SKM-1 (cell line): ENCODE results near the gene ANKRD29.
"Not testable (repeated sequence)": the region's sequence is repeated elsewhere in the genome, so short reads cannot be mapped to it uniquely, and the experiment has no call there.

Source experiments
- DNase-seq: peaks from one replicate; lab custom pipeline; 2025; ENCODE audit not compliant: unreplicated experiment; lab: John Stamatoyannopoulos, UW

Gene ANKRD29

DNA sequence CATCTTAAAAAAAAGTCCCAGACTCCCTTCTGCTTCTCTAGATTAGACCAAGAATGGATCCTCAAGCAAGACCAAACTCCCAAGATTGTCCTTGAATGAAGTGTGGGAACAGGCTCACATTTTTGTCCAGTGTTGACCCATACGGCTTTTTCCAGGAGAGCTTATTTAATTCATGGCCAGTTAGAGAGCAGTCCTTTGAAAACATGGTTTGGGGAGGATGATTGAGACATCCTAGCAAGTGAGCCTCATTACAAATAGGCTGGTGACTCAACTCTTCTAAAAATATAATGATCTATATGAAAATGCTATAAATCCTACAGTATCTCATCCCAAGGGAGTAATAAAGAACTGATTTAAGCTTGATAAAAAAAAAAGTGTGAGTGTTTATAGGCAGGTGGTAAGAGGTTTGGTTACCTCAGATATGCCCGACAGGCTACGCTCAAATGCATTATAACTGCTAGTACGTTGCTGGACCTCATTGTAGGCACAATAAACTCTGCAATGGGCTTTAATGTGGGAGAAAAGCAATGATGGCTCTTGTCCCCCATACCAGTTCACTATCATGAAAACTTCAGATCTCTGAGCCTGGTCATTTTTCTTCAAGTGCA is 17.0 kb downstream of the ANKRD29 start:
- DNase-seq: no peak

DNA sequence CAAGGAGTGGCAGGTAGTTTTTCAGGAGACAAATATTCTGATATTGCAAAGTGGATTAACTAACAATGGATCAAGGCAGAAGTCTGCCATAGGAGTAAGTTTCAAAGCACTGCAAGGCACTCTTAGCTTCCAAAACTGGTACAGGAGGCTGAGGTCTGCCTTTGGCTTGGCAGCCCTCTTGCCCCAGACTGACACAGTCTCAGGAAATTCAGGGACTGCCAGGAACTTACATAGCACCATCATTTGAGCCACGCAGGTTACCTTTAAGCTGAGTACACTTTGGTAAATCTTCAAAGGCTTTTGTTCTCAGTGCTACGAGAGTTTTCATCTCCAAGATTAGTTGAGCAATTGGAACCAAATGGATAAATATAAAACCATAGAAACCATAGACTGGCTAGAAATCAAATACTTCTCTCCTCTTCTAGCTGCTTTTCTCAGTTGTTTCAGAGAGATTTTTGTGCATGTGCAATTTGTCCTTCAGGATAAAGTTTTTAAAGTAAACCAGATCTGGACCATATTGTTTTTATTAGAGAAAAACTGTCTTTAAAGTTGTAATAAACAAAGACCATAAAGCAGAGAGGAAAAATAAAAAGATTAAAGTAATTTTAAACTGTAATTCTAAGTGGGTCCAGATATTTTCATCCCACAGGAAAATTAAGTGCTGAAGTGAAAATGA is 18.8 kb downstream of the ANKRD29 start:
- DNase-seq: no peak

DNA sequence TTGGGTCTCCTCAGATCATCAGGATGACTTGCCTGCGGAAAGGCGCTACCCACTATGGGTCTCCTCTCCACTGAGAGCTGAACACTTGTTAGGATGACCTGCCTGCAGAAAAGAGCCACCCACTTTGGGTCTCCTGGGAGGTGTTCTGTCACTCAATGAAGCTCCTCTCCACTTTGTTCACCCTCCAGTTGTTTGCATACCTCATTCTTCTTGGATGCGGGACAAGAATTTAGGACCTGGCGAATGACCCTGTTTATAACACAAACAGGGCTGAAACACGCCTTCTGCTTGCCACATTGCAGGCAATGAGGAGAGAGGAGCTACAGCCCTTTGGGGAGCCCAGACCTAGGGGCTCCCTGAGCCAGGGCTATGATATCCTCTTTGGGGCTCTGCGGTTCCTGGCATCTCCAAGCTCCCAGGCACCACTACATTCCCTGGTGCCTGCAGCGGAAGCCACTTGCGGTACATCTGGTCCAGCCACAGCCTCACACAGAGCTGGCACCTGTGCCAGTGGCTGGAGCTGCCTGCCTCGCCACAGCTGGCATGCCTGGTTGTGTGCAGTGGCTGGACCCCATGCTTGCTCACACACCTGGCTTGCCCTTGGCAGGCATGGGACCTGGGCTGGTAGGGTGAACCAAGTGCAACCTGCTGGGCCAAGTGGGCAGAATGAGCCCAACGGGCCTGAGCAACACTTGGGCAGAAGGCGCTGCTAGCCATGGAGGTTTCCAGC is 20.6 kb downstream of the ANKRD29 start:
- no peak for DNase-seq

DNA sequence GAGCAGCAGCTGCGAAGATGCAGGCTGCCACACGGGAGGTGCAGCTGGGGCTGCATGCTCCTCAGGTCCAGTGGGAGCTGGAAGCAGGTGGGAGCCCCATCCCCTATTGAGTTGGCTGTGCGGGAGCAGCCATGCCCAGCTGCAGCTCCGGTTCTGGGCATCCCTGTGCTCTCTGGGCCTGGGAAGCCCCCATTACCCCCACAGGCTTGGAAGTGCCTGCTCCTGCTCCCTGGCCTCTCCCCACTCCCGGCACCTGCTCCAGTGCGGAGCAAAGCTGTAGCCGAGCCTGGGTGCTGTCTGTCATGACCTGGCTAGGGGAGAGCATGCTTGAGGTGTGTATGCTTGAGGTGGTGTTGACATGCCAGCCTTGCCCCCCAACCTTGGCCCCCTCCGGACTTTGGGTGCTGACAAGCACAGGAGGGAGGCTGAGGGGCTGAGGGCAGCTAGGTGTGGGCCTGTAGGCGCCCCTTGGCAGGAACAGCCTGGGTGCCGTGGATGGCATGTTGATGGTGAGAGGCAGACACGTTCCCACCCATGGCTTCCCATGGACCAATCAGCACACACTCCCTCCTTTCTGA is 21.5 kb downstream of the ANKRD29 start:
- no peak for DNase-seq

DNA sequence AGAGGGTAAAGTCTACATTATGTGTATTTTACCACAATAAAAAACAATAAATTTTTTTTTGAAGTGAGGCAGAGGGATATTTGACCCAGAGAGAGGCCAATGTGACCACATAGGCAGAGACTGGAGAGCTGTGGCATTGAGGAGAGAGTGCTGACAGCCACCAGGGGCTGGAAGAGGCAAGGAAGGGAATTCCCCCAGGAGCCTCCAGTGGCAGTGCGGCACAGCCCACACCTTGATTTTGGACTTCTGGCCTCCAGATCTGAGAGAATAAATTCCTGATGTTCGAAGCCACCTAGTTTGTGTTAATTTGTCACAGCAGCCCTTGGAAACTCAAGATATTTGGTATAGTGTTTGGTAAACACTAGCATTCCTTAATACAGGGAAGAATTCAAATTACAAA is 22.7 kb downstream of the ANKRD29 start:
- no peak for DNase-seq

DNA sequence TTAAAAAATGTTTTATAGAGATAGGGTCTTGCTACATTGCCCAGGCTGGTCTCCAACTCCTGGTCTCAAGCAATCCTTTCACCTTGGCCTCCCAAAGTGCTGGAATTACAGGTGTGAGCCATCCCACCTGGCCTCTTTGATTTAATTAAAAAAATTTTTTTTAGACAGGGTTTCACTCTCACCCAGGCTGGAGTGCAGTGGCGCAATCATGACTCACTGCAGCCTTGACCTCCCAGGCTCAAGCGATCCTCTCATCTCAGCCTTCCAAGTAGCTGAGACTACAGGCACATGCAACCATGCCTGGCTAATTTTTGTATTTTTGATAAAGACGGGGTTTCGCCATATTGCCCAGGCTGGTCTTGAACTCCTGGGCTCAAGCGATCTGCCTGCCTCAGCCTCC is 26.3 kb downstream of the ANKRD29 start:
- not testable (repeated sequence) for DNase-seq

DNA sequence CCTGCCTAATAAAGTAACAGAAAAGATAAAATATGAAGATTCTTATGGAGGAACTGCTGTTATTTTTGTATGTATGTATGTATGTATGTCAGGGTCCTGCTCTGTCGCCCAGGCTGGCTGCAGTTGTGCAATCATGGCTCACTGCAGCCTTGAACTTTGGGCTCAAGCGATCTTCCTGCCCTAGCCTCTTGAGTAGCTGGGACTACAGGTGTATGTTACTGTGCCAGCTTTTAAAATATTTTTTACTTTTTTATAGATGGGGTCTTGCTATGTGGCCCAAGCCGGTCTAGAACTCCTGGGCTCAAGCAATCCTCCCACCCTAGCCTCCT is 26.7 kb downstream of the ANKRD29 start:
- DNase-seq: no peak

DNA sequence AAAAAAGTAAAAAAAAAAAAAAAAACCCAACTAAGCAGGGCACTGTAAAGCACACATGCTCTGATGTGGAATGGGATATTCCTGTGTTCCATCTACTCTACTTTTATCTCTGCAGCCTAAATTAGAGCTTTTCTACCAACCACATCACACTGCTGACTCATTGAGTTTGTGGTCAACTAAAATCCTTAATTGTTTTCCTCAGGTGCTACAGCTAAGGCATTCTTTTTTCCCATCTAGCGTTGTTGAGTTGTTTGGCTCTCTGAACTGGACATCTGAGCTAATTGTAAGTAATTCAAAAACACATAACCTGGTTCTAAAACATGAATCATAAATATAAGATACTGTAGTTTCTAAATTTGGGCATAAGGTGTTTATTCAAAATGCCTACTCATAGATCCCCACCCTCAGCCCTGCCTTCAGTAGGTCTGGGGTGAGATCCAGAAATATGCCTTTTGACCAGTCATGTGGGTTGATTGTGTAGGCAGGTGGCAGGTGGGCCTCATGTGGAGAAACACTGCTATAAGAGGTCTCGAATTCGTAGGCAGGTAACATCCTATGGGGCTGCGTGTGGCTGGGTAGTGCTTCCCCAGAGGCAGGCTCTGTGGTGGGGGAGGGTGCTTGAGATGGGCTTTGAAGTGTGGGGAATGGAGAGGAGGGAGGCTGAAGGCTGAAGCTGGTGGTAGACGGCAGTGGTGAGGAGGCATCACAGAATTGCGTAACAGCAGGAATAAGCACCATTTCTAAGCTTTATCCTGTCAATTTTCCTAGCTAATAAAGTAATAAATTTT is 27.2 kb downstream of the ANKRD29 start:
- DNase-seq: no peak

DNA sequence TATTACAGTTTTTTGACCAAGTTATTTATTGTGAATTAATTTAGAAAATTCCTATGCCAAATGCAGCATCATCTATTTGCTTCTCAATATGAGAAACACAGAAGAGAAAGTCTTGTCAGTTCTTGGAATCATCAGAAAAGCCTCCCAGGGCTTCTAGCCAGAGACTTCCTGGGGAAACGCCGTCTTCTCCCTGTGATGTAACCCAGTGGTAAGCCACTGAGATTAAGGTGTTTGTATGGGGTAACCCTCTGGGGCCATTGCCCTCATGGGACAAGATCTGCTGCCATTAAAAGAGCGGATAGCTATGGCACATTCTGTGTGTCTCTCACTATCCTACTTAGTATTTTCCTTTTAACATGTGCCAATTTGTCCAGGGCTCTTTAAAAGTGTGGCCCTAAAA is 28.0 kb downstream of the ANKRD29 start:
- DNase-seq: peak; percentile 31

DNA sequence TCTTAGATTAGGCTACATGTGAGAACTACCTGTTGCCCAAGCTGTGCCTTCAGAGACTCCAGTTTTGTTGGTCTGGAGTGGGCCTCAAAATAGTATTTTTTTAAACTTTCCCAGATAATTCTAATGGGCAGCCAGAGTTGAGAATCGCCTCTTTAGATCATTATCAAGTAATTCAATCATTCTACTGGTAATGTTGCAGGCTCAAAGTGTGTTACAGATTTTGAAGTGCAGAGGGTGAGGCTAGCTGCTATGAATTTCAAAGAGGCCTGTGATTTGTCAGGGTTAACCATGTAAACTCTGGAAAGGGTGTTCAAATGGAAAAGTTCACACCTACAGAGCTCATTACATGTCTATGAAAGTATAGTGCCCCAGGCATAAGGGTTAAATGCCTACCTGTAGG is 30.1 kb downstream of the ANKRD29 start:
- no peak for DNase-seq

DNA sequence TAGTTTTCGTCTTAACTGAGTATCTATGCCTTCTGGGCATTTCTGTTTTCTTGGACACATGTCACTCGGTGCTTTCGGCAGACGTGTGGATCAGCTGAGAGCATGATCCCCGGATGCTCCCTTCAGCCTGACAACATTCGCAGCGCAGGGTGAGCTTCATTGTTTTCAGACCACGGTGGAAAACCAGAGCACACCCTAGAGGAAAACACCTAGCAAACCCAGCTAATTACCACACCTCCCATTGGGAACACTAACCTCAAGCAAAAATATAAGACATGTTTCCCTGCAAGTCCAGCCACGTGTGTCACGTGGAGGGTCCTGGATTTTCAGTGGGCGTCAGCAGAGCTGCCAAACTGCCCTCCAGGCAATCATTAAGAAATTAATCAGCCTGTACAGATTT is 31.0 kb downstream of the ANKRD29 start:
- DNase-seq: no peak

DNA sequence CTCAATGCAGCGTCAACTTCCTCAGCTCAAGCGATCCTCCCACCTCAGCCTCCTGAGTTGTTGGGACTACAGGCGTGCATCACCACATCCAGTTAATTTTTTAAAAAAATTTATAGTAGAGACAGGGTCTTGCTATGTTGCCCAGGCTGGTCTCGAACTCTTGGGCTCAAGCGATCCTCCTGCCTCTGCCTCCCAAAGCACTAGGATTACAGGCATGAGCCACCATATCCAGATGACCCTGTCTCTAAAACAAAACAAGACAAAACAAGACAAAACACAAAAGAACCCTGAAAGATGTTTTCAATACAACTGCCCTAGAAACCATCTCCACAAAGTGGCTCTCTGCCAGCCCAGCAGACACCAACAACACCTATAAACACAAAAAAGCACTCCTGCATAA is 31.4 kb downstream of the ANKRD29 start:
- DNase-seq: no peak

DNA sequence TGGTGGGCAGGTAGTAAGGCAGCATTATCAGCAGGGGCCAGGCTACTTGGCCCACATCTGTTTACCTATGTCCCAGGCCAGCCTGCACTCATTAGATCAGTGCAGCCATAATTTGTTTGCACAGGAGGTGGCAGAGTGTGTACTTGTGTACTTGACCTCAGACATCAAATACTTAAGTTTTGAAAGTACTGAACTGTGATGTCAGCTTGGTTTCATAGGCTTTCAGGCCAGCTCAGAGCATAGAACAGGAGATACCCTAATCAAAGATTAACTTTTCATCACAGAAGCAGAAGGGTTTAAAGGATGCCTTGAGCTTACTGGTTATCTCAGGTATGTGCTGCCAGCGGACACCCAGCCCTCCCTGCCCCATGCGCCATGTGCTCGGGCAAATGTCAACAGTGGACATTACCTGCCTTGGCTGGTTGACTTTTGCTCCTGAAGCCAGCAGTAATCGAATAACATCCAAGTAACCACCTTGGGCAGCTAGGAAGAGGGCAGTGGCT is 33.2 kb downstream of the ANKRD29 start:
- DNase-seq: no peak

DNA sequence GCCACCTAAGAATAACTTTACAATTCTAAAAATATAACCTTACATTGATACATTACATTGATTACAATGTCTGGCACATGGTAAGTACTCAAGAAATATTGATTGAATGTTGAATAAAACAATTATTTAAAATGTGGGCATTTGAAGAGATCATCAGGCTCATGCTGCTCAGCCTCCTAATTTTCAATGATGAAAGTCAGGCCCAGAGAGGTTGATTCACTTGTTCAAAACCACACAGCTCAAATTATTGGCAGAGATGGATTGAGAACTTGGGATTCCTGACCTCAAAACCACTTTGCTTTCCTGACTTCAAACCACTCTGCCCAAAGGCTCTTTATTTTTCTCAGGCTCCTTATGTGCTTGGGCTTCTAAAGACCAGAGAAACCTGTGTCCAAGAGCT is 34.7 kb downstream of the ANKRD29 start:
- no peak for DNase-seq

DNA sequence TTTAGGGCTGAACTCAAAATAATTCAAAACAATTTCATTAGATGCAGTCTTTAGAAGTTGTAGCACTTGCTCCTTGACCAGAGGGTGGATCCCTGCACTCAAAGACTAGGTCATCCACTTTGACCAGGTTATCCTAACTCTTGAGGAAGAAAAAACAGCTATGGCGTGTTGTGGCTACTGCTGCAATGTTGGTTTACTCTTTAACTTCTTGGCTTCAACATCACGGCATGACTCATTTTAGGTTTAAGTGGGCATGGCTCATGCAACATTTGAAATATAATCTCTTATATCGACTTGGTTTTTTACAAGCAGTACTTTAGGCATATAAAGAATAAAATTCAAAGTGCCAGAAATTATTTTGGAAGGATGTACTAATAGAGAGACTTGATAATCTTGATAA is 35.4 kb downstream of the ANKRD29 start:
- no peak for DNase-seq

DNA sequence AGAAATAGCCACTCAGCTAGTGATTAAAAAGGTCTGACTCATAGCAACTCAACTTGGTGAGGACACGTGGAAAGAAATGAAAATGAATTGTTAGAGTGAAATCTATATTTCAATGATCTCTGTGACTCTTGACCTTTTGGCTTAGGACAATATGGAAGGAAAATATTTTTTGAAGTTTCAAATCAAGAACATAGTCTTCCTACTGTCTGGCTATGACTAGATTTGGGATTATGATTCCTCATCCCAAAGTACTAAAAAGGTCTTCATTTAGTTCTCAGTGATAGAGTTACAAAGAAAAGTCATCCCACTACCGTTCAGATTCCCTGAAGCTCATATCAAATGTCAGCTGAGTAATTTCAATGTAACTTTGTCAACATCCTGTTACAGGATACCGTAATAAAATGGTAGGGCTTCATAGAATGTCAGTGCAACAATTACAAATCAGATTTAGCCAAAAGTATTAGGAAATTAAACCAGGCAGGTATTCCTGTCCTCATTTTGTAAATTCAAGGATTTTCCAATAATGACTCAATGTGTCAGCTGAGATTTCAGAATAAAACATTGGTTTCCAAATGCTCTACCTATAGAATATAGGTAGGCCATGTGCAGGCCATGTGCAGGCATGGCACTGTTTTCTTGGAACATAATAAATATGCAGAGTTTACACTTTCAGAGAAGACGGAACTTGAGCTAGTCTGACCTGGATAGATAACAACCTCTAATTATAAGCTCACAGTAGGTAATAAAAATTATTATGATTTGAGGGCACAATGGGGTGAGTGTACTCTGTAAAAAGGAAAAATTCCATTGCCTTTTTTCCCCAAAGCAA is 36.0 kb downstream of the ANKRD29 start:
- no peak for DNase-seq

DNA sequence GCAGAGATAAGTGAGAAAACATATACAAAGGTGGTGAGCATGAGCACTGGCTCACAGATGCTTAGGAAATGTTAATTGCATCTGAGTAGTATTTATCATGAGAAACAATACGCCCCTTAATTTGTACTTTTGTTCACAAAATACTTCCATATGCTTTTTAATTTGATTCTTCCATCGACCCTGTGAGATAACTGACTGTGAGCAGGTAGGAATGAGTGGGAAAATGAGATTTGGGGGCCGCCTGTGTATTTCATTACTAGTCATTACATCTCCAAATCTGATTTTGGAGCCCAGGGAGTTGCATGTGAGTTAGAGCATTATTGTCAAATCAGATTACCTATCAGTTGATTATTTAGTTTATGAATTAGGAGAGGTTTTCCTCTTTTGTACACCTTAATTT is 39.7 kb downstream of the ANKRD29 start:
- DNase-seq: no peak

DNA sequence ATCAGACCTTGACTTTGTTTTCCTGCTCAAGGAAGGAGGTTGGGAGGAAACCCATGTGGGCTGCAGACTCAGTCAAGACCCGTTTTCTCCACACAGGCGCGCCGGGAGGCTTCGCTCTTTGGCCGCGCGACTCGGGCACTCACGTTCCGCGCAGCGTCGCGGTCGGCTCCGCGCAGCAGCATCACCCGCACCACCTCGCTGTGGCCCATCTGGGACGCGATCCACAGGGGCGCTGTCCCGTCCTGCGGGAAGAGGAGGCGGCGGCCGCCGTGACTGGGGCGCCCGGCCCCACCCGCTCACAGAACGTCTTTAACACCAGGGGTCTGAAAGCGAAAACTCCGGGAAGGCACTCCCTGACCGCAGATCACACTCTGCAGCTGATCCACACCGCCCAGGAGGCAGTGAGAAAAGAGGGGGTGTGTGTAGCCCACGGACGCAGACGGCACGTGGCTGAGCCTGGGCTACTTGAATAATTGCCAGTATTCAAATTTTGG is 43.3 kb downstream of the ANKRD29 start:
- no peak for DNase-seq

DNA sequence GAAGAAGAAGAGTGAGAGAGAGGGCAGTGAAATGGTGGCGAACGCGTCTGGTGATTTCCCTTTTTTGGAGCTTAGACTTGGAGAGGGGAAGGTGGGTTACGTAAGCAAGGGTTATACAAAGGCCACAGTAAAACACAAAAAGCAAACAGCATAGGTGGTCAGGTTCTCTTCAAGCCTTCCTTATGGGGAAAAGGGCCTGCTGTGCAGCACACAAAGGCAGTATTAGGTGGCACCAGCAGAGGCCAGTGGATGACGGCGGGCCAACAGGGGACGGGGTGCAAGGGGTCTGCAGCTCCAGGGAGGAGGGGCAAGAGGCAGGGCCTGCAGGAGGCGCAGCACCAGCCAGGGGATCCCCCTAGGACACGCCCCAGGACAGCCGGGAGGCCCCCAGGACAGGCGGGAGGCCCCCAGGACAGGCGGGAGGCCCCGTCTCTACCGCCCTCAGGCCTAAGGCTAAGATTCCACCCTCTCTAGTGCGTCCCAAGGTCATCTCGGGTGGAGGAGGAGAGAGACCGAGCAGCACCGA is 43.8 kb downstream of the ANKRD29 start:
- DNase-seq: peak; percentile 85

DNA sequence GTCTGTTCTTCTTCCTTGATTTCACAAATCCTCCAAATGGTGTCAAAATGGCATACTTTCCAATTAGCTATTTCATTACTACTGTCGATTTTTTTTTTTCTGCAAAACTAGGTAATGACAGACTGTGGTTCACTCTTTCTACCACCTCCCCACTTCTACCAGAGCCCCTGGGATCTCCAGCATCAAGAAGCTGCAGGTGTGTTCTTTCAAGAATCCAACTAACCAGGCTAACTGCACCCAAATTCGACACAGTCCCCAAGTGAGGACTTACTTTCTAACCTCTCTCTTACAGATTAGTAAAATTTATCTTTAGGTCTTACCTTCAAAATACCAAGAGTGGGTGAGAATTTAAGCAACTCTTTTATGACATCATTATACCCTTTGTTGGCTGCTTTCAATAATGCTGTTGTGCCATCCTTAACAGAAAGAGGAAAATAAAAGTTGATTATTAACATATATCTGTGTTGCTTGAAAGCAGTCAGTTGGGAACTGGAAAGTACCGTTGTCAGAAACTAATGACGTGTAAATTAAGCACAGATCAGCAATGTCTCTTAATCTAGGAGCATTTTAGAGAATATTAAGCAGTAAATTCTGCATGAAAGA is 45.2 kb downstream of the ANKRD29 start:
- DNase-seq: no peak
